H9 (cell line): Measurements from ENCODE around the gene MSH3. TPM values are rescaled to one million over a fixed set of nuclear protein-coding genes. Genes with fewer than 3 reads are reported as not detected.

Experiments used
- DNase-seq: peaks from one replicate; pipeline ENCODE4 v3.0.0-alpha.2; 2017
- H2AFZ ChIP-seq: one replicate; pipeline ENCODE4 v1.6.1; 2013; ENCODE audit warnings: mild to moderate bottlenecking, low read length, control low read depth, moderate library complexity
- H2AK5ac ChIP-seq: 2 replicates; pipeline ENCODE4 v1.6.1; 2013; ENCODE audit warnings: low read length, control low read depth, mixed read lengths; ENCODE audit not compliant: insufficient read length
- H2BK120ac ChIP-seq: one replicate; pipeline ENCODE4 v1.6.1; 2013; ENCODE audit warnings: low read depth, mild to moderate bottlenecking, low read length, control low read depth, inconsistent platforms; ENCODE audit not compliant: poor library complexity, severe bottlenecking
- H2BK12ac ChIP-seq: 2 replicates; pipeline ENCODE4 v1.6.1; 2013; ENCODE audit warnings: low read length, control low read depth, mixed read lengths, low read depth; ENCODE audit not compliant: insufficient read length
- H2BK15ac ChIP-seq: 2 replicates; pipeline ENCODE4 v1.6.1; 2013; ENCODE audit warnings: low read depth, low read length, control low read depth
- H2BK20ac ChIP-seq: one replicate; pipeline ENCODE4 v1.6.1; 2013; ENCODE audit warnings: low read depth, mild to moderate bottlenecking, low read length, control low read depth, inconsistent platforms; ENCODE audit not compliant: poor library complexity, severe bottlenecking
- H2BK5ac ChIP-seq: 2 replicates; pipeline ENCODE4 v1.6.1; 2013; ENCODE audit warnings: low read length, control low read depth, mixed read lengths; ENCODE audit not compliant: insufficient read length
- H3K14ac ChIP-seq: 2 replicates; pipeline ENCODE4 v1.6.1; 2013; ENCODE audit warnings: low read length, control low read depth; ENCODE audit not compliant: insufficient read depth
- H3K18ac ChIP-seq: 2 replicates; pipeline ENCODE4 v1.6.1; 2013; ENCODE audit warnings: low read depth, mild to moderate bottlenecking, mixed read lengths, low read length, control low read depth; ENCODE audit not compliant: insufficient read length
- H3K23ac ChIP-seq: 2 replicates; pipeline ENCODE4 v1.6.1; 2013; ENCODE audit warnings: low read length, control low read depth, mixed read lengths, low read depth; ENCODE audit not compliant: insufficient read length
- H3K23me2 ChIP-seq: 2 replicates; pipeline ENCODE4 v1.6.1; 2013; ENCODE audit warnings: low read depth, mild to moderate bottlenecking, mixed read lengths, low read length, control low read depth; ENCODE audit not compliant: insufficient read length, poor library complexity, severe bottlenecking
- H3K27ac ChIP-seq: 2 replicates; pipeline ENCODE4 v1.5.1; 2013; ENCODE audit warnings: low read length, control low read depth, mixed read lengths, low read depth; ENCODE audit not compliant: insufficient read length
- H3K27me3 ChIP-seq: 2 replicates; pipeline ENCODE4 v1.6.1; 2013; ENCODE audit warnings: low read length, control low read depth, inconsistent platforms; ENCODE audit not compliant: insufficient read depth
- H3K4ac ChIP-seq: 2 replicates; pipeline ENCODE4 v1.6.1; 2013; ENCODE audit warnings: low read depth, mild to moderate bottlenecking, control low read depth, inconsistent platforms, low read length, moderate library complexity
- H3K4me1 ChIP-seq: 2 replicates; pipeline ENCODE4 v1.6.1; 2013; ENCODE audit warnings: low read length, control low read depth, inconsistent platforms; ENCODE audit not compliant: insufficient read depth
- H3K4me2 ChIP-seq: 2 replicates; pipeline ENCODE4 v1.6.1; 2013; ENCODE audit warnings: low read length, control low read depth, mixed read lengths; ENCODE audit not compliant: insufficient read length, insufficient read depth
- H3K56ac ChIP-seq: 2 replicates; pipeline ENCODE4 v1.6.1; 2013; ENCODE audit warnings: low read depth, mild to moderate bottlenecking, mixed read lengths, low read length, control low read depth; ENCODE audit not compliant: insufficient read length
- H3K79me1 ChIP-seq: 2 replicates; pipeline ENCODE4 v1.6.1; 2013; ENCODE audit warnings: low read depth, mild to moderate bottlenecking, moderate library complexity, low read length, control low read depth, inconsistent platforms; ENCODE audit not compliant: insufficient read depth, poor library complexity, severe bottlenecking
- H3K79me2 ChIP-seq: 2 replicates; pipeline ENCODE4 v1.6.1; 2013; ENCODE audit warnings: low read length, control low read depth, inconsistent platforms; ENCODE audit not compliant: insufficient read depth
- H3K9ac ChIP-seq: 2 replicates; pipeline ENCODE4 v1.6.1; 2013; ENCODE audit warnings: low read length, control low read depth, mixed read lengths; ENCODE audit not compliant: insufficient read length; ENCODE audit errors: extremely low read depth
- H3K9me3 ChIP-seq: one replicate; pipeline ENCODE4 v1.6.1; 2013; ENCODE audit warnings: low read depth, low read length, inconsistent platforms; ENCODE audit not compliant: control insufficient read depth
- H3T11ph ChIP-seq: one replicate; pipeline ENCODE4 v1.6.1; 2013; ENCODE audit warnings: mild to moderate bottlenecking, low read length, control low read depth, inconsistent platforms
- H4K20me1 ChIP-seq: one replicate; pipeline ENCODE4 v1.6.1; 2013; ENCODE audit not compliant: control insufficient read depth, insufficient read length, insufficient read depth
- H4K5ac ChIP-seq: 2 replicates; pipeline ENCODE4 v1.6.1; 2013; ENCODE audit warnings: low read depth, mild to moderate bottlenecking, mixed read lengths, low read length, control low read depth; ENCODE audit not compliant: insufficient read length
- H4K8ac ChIP-seq: replicated peaks from 2 replicates; pipeline ENCODE4 v1.6.1; 2013; ENCODE audit warnings: low read length, control low read depth, mixed read lengths, low read depth; ENCODE audit not compliant: insufficient read length
- H4K91ac ChIP-seq: 2 replicates; pipeline ENCODE4 v1.6.1; 2013; ENCODE audit warnings: low read depth, mild to moderate bottlenecking, moderate library complexity, mixed read lengths, low read length, control low read depth; ENCODE audit not compliant: insufficient read length
- H3K27ac Mint-ChIP-seq, 3 experiments: 2 replicates in 2 of 3; 3 replicates in 1 of 3; pipeline ENCODE4 v1.8.0; 2020 to 2021; ENCODE audit warnings: mixed read lengths in 3 of 3, mild to moderate bottlenecking in 1 of 3, moderate library complexity in 1 of 3
- H3K27me3 Mint-ChIP-seq: 2 replicates; pipeline ENCODE4 v1.8.0; 2021; ENCODE audit warnings: low read depth, mild to moderate bottlenecking, moderate library complexity, mixed read lengths
- H3K36me3 Mint-ChIP-seq, 3 experiments: 2 replicates in 2 of 3; 3 replicates in 1 of 3; pipeline ENCODE4 v1.8.0; 2020 to 2021; ENCODE audit warnings: low read depth in 3 of 3, mixed read lengths in 3 of 3; ENCODE audit not compliant: insufficient read depth in 1 of 3
- H3K4me1 Mint-ChIP-seq, 2 experiments: 2 replicates each; pipeline ENCODE4 v1.8.0; 2020; ENCODE audit warnings: mixed read lengths in 2 of 2
- H3K4me3 Mint-ChIP-seq, 2 experiments: 2 replicates in 1 of 2; 3 replicates in 1 of 2; pipeline ENCODE4 v1.8.0; 2020 to 2021; ENCODE audit warnings: mild to moderate bottlenecking in 2 of 2, mixed read lengths in 2 of 2, moderate library complexity in 1 of 2
- H3K9me3 Mint-ChIP-seq, 2 experiments: 2 replicates in 1 of 2; 3 replicates in 1 of 2; pipeline ENCODE4 v1.8.0; 2020; ENCODE audit warnings: mild to moderate bottlenecking in 2 of 2, mixed read lengths in 2 of 2, moderate library complexity in 1 of 2
- CTCF ChIP-seq: fragments of 200-600 bp; sonication (generic); conservative IDR thresholded peaks from 3 replicates; pipeline ENCODE4 v1.8.0; 2021; ENCODE audit warnings: antibody characterized with exemption, mild to moderate bottlenecking
- whole genome bisulfite sequencing: extraction: QIAGEN DNeasy Blood & Tissue Kit; methylation state at CpG from one replicate; pipeline ENCODE4 v1.1.7; 2013; ENCODE audit warnings: missing lambda C conversion rate, low lambda C conversion rate, mixed read lengths; ENCODE audit not compliant: insufficient read length; ENCODE audit errors: extremely low coverage; 5-methylcytosine and 5-hydroxymethylcytosine counted together
- total RNA-seq: library from RNA; stranded (reverse); gene quantifications from 2 replicates; pipeline ENCODE4 v1.2.1, GENCODE V29; 2021

The MSH3 gene
- total RNA-seq, 1 experiment from 2014 or later = 17.3 TPM

- Histone ChIP-seq H2BK15ac (no peak overlapping the region), H2AK5ac (no peak overlapping the region), H2BK5ac (no peak overlapping the region), H3K79me1 (no peaks in the 10 kb centered on the region), H3K4me2 (peak overlapping the region; percentile 80), H3K23me2 (peaks cover 10% of the 10 kb centered on the region), H4K91ac (no peak overlapping the region), H3K27me3 (no peaks in the 10 kb centered on the region), H3K9me3 (no peaks in the 10 kb centered on the region), H3K23ac (no peak overlapping the region), H3T11ph (no peak overlapping the region), H4K5ac (no peak overlapping the region), H2BK12ac (no peak overlapping the region), H3K27ac (no peak overlapping the region), H3K14ac (no peak overlapping the region), H3K18ac (no peak overlapping the region), H3K4ac (no peak overlapping the region), H2BK120ac (no peak overlapping the region), H2BK20ac (no peak overlapping the region), H3K4me1 (0 out of 2 replicates have a peak, but pooled peaks cover 2% of the 10 kb centered on the region), H2AFZ (no peak overlapping the region), H4K20me1 (no peaks in the 10 kb centered on the region), H3K79me2 (peaks cover 4% of the 10 kb centered on the region; the same call in 1 of the 2 replicates), H4K8ac (no peak overlapping the region), H3K9ac (peak overlapping the region; percentile 42), H3K56ac (no peak overlapping the region)
- no peak for DNase-seq
- TF ChIP-seq CTCF = no peak
- Mint-ChIP-seq H3K27ac (peak overlapping the region; percentile 86 to 99 (median 98)), H3K27me3 (no peaks in the 10 kb centered on the region; the same call in 1 of the 2 replicates), H3K4me1 (peaks cover 20 to 24% of the 10 kb centered on the region in 2 experiments), H3K36me3 (peaks cover 23 to 46% (median 43%) of the 10 kb centered on the region in 3 experiments), H3K4me3 (peak overlapping the region; percentile 82 to 87), H3K9me3 (no peaks in the 10 kb centered on the region)
- no CpG with 5 or more reads among the region's 7 CpGs for WGBS
Measured at GRCh38 chr5:80655231-80655774, 851 bp downstream of the MSH3 start.
